CD4-positive, alpha-beta T cell treated with Interleukin-6 at 100 ng/mL for 8 hours (primary cell): ENCODE data around the gene FBXL17.
"Not testable (repeated sequence)": the region's sequence is repeated elsewhere in the genome, so short reads cannot be mapped to it uniquely, and the experiment has no call there.

Experiments used
- DNase-seq: peaks from one replicate; pipeline ENCODE4 v3.0.0-alpha.2; 2020; ENCODE audit warnings: mixed read lengths, low spot score

The FBXL17 gene

GRCh38 chr5:108381954-108382783 lies at the start of gene FBXL17:
Gene FBXL17, minus strand, starts transcription at chr5:108382098.
- peak; percentile 91 for DNase-seq

GRCh38 chr5:108430931-108431608 lies 49.2 kb upstream of the FBXL17 start:
- no peak for DNase-seq

DNA sequence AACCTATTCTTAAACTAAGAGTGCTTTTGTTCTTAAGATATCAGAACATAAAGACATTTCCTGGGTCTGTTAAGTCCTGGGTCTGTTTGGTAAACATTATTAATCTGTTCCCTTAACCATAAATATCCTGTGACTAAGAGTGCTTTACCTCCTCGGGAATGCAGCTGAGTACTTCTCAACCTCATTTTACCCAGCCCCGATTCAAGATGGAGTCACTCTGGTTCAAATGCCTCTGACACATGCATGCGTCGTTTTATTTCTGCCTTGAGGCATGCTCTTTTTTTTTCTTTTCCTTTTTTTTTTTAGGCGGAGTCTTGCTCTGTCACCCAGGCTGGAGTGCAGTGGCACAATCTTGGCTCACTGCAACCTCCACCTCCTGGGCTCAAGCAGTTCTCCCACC lies 39.8 kb upstream of the FBXL17 start:
- no peak for DNase-seq

DNA sequence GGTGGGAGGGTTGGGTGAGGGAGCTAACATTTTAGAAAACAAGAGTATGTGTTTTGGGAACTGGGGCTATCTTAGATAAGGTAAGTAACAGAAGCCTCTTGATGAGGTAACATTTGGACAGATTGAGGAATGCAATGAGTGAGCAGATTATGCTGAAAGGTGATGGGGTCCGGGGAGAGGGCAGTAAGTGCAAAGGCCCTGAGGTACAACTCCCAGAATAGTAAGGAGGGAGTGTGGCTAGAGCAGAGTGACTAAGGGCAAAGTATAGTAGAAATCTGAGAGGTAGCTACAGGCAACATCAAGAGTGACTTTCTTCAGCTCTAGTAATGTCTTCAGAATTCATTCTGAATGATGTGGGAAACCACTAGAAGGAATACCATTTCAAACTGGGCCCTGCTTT lies 38.9 kb upstream of the FBXL17 start:
- no peak for DNase-seq

DNA sequence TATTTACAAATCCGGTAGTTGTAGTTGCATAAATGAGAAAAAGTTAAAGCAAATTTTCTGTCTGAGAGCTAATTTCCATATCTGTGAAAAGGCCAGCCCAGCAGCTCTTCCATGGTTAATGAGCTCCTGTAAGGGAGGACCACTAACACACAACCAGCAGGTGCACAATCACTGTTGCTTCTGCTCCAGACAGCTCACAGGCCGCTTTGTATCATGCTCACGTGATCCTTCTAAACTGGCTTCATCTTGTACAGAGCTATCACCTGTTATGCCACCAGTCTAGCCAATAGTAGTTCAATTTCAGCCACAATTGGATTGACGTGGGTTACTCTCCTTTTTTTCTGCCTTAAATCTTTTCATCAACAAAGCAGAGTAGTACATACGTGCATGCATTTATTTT lies 38.3 kb upstream of the FBXL17 start:
- DNase-seq: no peak

DNA sequence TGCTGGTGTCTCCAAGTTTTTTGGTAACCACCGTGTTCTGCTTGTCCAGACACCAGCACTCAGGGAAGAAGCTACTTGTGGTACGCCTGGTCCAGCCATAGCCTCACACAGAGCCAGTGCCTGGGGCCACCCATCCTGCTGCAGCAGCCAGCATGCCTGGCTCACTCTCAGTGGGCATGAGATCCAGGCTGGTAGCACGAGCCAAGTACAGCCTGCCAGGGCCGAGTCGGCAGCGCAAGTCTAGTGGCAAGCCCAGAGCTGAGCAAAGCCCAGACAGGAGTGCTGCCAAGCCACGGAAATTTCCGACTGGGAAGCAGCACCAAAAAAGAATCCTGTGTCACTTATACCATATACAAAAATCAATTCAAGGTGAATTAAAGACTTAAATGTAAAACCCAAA lies 36.3 kb upstream of the FBXL17 start:
- DNase-seq: no peak

GRCh38 chr5:108417166-108417670 lies 35.3 kb upstream of the FBXL17 start:
- DNase-seq: no peak

DNA sequence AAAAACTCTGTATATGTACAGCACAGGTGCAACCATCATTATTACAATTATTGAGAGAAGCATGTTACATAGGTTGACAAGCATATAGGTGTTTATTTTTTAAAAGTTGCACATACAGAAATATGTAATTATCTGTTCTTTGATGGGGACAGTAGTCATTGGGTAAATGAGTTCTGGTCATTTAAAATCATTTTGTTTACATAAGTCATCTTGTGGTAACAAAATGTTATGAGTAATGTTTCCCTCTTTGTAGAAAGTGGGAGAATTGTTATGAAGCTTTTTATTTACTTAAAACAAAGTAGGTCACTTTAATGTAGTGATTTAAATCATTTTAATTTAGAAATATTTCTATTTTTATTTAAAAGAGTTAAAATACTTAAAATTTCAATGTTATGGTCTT lies 33.8 kb upstream of the FBXL17 start:
- no peak for DNase-seq

GRCh38 chr5:108409786-108410185 lies 27.9 kb upstream of the FBXL17 start:
- no peak for DNase-seq

DNA sequence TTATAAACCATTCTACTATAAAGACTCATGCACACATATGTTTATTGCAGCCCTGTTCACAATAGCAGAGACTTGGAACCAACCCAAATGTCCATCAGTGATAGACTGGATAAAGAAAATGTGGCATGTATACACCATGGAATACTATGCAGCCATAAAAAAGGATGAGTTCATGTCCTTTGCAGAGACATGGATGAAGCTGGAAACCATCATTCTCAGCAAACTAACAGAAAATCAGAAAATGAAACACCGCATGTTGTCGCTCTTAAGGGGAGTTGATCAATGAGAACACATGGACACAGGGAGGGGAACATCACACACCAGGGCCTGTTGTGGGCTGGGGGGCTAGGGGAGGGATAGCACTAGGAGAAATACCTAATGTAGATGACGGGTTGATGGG lies 23.3 kb upstream of the FBXL17 start:
- not testable (repeated sequence) for DNase-seq

- no peak for DNase-seq
These were observed 17.1 kb upstream of the FBXL17 start for GRCh38 chr5:108398964-108399363.

- DNase-seq: not testable (repeated sequence)
These were observed 14.9 kb upstream of the FBXL17 start for GRCh38 chr5:108396837-108397236.

- DNase-seq: no peak
These were observed 5.9 kb upstream of the FBXL17 start for GRCh38 chr5:108387758-108388157.

DNA sequence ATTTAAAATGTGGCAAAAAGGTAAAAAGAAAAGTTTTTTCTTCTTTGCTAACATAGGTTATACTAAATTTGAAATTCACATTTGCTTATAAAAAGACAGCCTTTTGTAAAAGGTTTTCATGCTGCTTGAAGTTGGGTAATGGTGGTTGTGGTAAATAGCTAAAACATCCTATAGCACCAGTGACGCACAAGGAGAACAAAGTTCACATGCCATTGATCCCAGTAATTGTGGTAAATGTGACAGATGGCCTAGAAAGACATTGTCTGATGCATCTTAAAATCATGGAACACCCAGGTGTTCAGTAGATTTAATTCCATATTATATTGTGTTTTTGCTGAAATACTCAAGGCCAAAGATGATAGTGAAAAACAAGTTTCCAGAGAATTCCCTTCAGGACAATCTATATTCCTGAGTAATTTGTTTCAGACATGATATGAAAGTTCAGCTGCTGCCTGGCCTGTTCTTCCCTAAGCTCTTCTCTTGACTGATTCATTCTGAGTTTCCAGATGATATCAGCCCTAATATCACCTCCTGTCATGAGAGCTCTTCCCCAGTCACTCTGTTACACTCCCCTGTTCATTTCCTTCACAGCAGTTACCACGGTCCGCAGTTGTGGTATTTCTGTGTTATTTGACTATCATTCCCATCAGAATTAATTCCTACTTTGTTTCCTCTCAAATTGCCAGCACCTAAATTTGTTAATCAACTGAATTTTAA lies 4.6 kb upstream of the FBXL17 start:
- no peak for DNase-seq

DNA sequence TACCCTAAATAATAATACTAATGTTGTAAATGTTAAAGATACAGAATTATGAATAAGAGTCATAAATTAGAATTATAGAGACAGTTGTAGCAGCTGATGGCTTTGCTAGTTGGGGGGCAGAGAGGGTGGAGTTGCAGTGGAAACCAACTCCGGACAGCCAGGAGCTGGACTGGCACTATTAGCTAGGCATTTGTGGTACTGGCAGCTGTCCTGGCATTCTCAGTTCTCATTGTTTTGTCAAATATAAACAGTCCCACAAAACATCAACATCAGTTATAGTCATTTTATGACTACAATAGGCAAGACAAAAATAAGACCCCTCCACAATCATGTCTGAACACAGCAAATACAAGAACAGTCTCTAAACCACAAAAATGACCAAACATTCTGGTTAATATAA lies 2.8 kb upstream of the FBXL17 start:
- DNase-seq: no peak

DNA sequence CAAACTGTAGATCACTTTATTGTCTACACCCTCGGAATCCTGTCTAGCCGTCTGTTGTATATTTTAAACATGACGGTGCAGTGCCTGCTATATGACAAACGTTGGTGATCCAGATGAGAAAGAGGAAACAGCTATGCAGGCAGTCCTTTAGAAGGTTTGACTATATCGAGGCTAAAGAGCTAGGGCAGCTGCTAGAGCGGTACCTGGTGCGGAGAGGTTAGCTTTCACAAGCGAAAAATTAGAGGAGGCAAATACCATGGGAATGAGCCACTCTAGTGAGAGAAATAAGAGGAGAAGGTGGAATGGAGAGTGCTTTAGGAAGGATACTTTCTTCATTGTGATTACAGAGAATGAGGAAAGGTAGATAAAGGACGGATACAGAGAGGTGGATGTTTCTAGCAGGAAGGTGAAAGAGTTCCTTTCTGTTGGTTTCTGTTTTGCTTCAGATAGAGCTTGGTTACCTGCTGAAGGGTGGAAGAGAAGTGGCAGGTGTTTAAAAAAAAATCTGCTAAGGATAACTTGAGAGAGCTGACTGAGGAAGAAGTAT lies 959 bp upstream of the FBXL17 start:
- peak; percentile 24 for DNase-seq

GRCh38 chr5:108381350-108381953 lies 446 bp downstream of the FBXL17 start:
- DNase-seq: peak; percentile 75

DNA sequence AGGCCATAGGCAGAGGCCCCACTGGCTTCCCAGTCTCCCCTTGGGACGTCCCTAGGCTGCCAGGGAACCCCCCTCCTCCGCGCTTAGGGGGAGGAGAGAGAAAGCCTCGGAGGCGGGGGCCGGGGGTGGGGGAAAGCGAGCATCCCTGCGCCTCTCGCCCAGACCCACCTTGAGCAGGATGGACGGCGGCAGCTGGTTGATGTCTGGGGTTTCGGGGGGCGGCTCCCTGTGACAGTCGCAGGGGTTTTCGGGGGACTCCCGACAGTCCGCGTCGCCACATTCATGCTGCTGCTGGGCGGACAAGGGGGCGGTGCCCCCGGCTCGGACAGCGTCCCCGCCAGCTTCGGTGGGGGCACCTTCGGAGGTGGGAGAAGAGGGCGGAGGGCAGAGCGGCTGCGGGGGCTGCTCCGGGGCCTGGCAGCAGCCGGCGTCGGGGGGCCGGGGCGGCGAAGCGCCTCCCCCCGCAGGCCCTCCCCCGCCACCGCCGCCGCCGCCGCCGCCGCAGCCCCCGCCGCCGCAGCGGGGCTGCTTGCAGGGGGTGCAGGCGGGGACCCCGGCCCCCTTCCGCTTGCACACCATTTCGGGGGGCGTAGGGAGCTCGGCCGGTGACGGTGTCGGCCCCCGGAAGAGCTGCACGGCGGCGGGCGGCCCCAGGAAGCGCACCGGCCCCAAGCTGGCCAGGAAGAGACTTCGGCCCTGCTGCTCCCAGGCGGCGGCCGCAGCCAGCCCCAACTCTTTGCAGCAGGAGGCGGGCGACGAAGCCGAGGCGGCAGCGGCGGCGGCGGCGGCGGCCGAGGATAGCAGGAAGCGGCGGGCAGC lies 1.2 kb downstream of the FBXL17 start:
- DNase-seq: peak; percentile 30

GRCh38 chr5:108379722-108380530 lies 2.0 kb downstream of the FBXL17 start:
- DNase-seq: peak; percentile 3

GRCh38 chr5:108375768-108376167 lies 6.1 kb downstream of the FBXL17 start:
- no peak for DNase-seq
